HCT116 (cell line): ENCODE results near the gene FOXB2. TPM values are rescaled to one million over a fixed set of nuclear protein-coding genes. Genes with fewer than 3 reads are reported as not detected.

Experiments used
- ATAC-seq: fragments of 200-7000 bp; cut with Tn5 transposase; 2 replicates; pipeline ENCODE4 v1.9.1; 2020; ENCODE audit warnings: mild to moderate bottlenecking, moderate library complexity
- BruUV-seq: library from RNA; stranded (reverse); fragments of 400-500 nt; replicated peaks from 2 replicates; lab custom pipeline; 2021; lab: Mats Ljungman, UMichigan
- CTCF ChIA-PET: fragments of 300-600 bp; sonication (Branson Sonifier 250); formaldehyde crosslinking; loops from one replicate; lab custom pipeline; 2021; ENCODE audit warnings: antibody characterized with exemption; lab: Charles Lee
- POLR2A ChIA-PET: fragments of 300-600, 350-600 bp; sonication (Branson Sonifier 250); formaldehyde crosslinking; loops from one replicate; lab custom pipeline; 2021; ENCODE audit warnings: antibody characterized with exemption; lab: Charles Lee
- RAD21 ChIA-PET, 2 experiments: fragments of 300-600 bp; sonication (Branson Sonifier 250); formaldehyde crosslinking; loops; one replicate each; lab custom pipeline; 2023; ENCODE audit warnings: low total read pairs in 2 of 2; ENCODE audit not compliant: uncharacterized antibody in 2 of 2, unreplicated experiment in 2 of 2, low non-redundant PET in 1 of 2; lab: Charles Lee
- DNase-seq: peaks from one replicate; pipeline ENCODE4 v3.0.0-alpha.2; 2010; ENCODE audit warnings: low read depth, low spot score
- H2AFZ ChIP-seq: fragments of 200-600 bp; shearing (Covaris generic), sonication (generic); 2 replicates; pipeline ENCODE4 v1.6.1; 2017; ENCODE audit warnings: low read depth, mixed run types, mixed read lengths, antibody characterized with exemption, low read length; ENCODE audit not compliant: poor library complexity, severe bottlenecking
- H3K27ac ChIP-seq: 2 replicates; pipeline ENCODE4 v1.5.1; 2012; ENCODE audit warnings: low read depth, low read length
- H3K27me3 ChIP-seq: fragments of 200-600 bp; sonication (generic); 2 replicates; pipeline ENCODE4 v1.6.1; 2016; ENCODE audit warnings: mixed run types, low read length, mixed read lengths; ENCODE audit not compliant: insufficient read depth
- H3K36me3 ChIP-seq, 2 experiments: fragments of 200-500 bp in 1 of 2; fragments of 200-600 bp in 1 of 2; sonication (Bioruptor generic) in 1 of 2; sonication (generic) in 1 of 2; 2 replicates each; pipeline versions ENCODE4 v1.5.1 to v1.6.1; 2014 to 2016; ENCODE audit warnings: low read length in 2 of 2, inconsistent platforms in 1 of 2, mixed read lengths in 1 of 2, mixed run types in 1 of 2; ENCODE audit not compliant: insufficient read depth in 2 of 2, control insufficient read depth in 1 of 2
- H3K4me1 ChIP-seq, 2 experiments: fragments of 200-600 bp in 1 of 2; sonication (generic) in 1 of 2; 2 replicates each; pipeline versions ENCODE4 v1.5.1 to v1.6.1; 2012 to 2017; ENCODE audit warnings: low read length in 2 of 2, inconsistent platforms in 1 of 2, mild to moderate bottlenecking in 1 of 2, mixed read lengths in 1 of 2, mixed run types in 1 of 2, moderate library complexity in 1 of 2; ENCODE audit not compliant: insufficient read depth in 2 of 2, control insufficient read depth in 1 of 2
- H3K4me2 ChIP-seq: fragments of 200-600 bp; sonication (generic); 2 replicates; pipeline ENCODE4 v1.6.1; 2017; ENCODE audit warnings: mixed run types, low read length, mixed read lengths
- H3K4me3 ChIP-seq, 2 experiments: fragments of 200-600 bp in 1 of 2; sonication (generic) in 1 of 2; replicated peaks in 1 of 2; 2 replicates each; pipeline ENCODE4 v1.5.1; 2011 to 2016; ENCODE audit warnings: low read length in 2 of 2, control low read depth in 1 of 2, low read depth in 1 of 2, mild to moderate bottlenecking in 1 of 2, mixed read lengths in 1 of 2, mixed run types in 1 of 2
- H3K79me2 ChIP-seq: fragments of 200-600 bp; sonication (generic); 2 replicates; pipeline ENCODE4 v1.6.1; 2017; ENCODE audit warnings: mild to moderate bottlenecking, mixed run types, low read length, moderate library complexity, mixed read lengths; ENCODE audit not compliant: insufficient read depth
- H3K9ac ChIP-seq: fragments of 200-600 bp; sonication (generic); 2 replicates; pipeline ENCODE4 v1.6.1; 2016; ENCODE audit warnings: low read length, mixed read lengths
- H3K9me2 ChIP-seq: fragments of 200-600 bp; sonication (generic), shearing (Covaris generic); 2 replicates; pipeline ENCODE4 v1.6.1; 2017; ENCODE audit warnings: mixed run types, mild to moderate bottlenecking, moderate library complexity; ENCODE audit not compliant: insufficient read depth
- H3K9me3 ChIP-seq, 2 experiments: fragments of 200-500 bp in 1 of 2; fragments of 200-600 bp in 1 of 2; sonication (Bioruptor generic) in 1 of 2; sonication (generic) in 1 of 2; 2 replicates each; pipeline ENCODE4 v1.6.1; 2014 to 2017; ENCODE audit warnings: low read length in 2 of 2, mixed read lengths in 2 of 2, inconsistent platforms in 1 of 2, low read depth in 1 of 2, mild to moderate bottlenecking in 1 of 2, mixed run types in 1 of 2, moderate library complexity in 1 of 2; ENCODE audit not compliant: control insufficient read depth in 1 of 2, insufficient read depth in 1 of 2
- H4K20me1 ChIP-seq: fragments of 200-600 bp; sonication (generic), shearing (Covaris generic); 2 replicates; pipeline ENCODE4 v1.6.1; 2017; ENCODE audit warnings: mixed run types, mild to moderate bottlenecking, moderate library complexity; ENCODE audit not compliant: insufficient read depth
- CBX3 ChIP-seq: IDR thresholded peaks from 2 replicates; pipeline ENCODE4 v1.6.1; 2012; ENCODE audit warnings: low read depth
- CEBPB ChIP-seq: IDR thresholded peaks from 2 replicates; pipeline ENCODE4 v1.6.1; 2012; ENCODE audit warnings: low read depth
- CTCF ChIP-seq, 3 experiments: fragments of 200-600 bp in 1 of 3; sonication (generic) in 1 of 3; IDR thresholded peaks in 2 of 3; conservative IDR thresholded peaks in 1 of 3; 2 replicates each; pipeline ENCODE4 v1.5.1; 2012 to 2017; ENCODE audit warnings: low read depth in 2 of 3, low read length in 2 of 3, antibody characterized with exemption in 1 of 3, borderline replicate concordance in 1 of 3, control low read depth in 1 of 3, mild to moderate bottlenecking in 1 of 3, mixed read lengths in 1 of 3, mixed run types in 1 of 3, moderate library complexity in 1 of 3; ENCODE audit not compliant: insufficient read depth in 1 of 3
- EGR1 ChIP-seq: IDR thresholded peaks from 2 replicates; pipeline ENCODE4 v1.6.1; 2012; ENCODE audit warnings: low read depth
- EZH2 ChIP-seq: fragments of 200-600 bp; sonication (generic); IDR thresholded peaks from 2 replicates; pipeline ENCODE4 v1.6.1; 2017; ENCODE audit warnings: antibody characterized with exemption, mixed run types
- EZH2phosphoT487 ChIP-seq: fragments of 200-600 bp; IDR thresholded peaks from 2 replicates; pipeline ENCODE4 v1.6.1; 2018; ENCODE audit warnings: antibody characterized with exemption, borderline replicate concordance
- JUND ChIP-seq: IDR thresholded peaks from 2 replicates; pipeline ENCODE4 v1.6.1; 2012
- POLR2A ChIP-seq: IDR thresholded peaks from 2 replicates; pipeline ENCODE4 v1.7.0; 2011; ENCODE audit warnings: borderline replicate concordance; ENCODE audit not compliant: insufficient read depth, insufficient read length; ENCODE audit errors: extremely low read depth
- POLR2AphosphoS5 ChIP-seq: IDR thresholded peaks from 2 replicates; pipeline ENCODE4 v1.6.1; 2011; ENCODE audit warnings: mild to moderate bottlenecking, low read depth, low read length, moderate library complexity
- SIN3A ChIP-seq: IDR thresholded peaks from 2 replicates; pipeline ENCODE4 v1.6.1; 2012; ENCODE audit warnings: low read depth
- SP1 ChIP-seq: IDR thresholded peaks from 2 replicates; pipeline ENCODE4 v1.6.1; 2012; ENCODE audit warnings: low read depth
- SRF ChIP-seq: IDR thresholded peaks from 2 replicates; pipeline ENCODE4 v1.6.1; 2012; ENCODE audit warnings: low read depth
- TCF7L2 ChIP-seq: IDR thresholded peaks from 2 replicates; pipeline ENCODE4 v1.7.0; 2011; ENCODE audit warnings: borderline replicate concordance, inconsistent platforms; ENCODE audit not compliant: insufficient read depth, insufficient read length; ENCODE audit errors: extremely low read depth
- intact Hi-C: fragments of 100-400 bp; cut with micrococcal nuclease; formaldehyde crosslinking; loops from 2 replicates; pipeline ENCODE4 v1.10.0; 2022
- total RNA-seq: library from RNA; stranded (reverse); gene quantifications from one replicate; pipeline ENCODE4 v1.2.1, GENCODE V29; 2021; ENCODE audit not compliant: unreplicated experiment
- TF ChIP-seq, protein P1 (sequence below): IDR thresholded peaks from 2 replicates; pipeline ENCODE4 v1.6.1; 2012; ENCODE audit warnings: low read depth
- TF ChIP-seq, protein P2 (sequence below): IDR thresholded peaks from 2 replicates; pipeline ENCODE4 v1.6.1; 2012

Gene FOXB2
- total RNA-seq, 1 experiment from 2014 or later, result not detected

DNA sequence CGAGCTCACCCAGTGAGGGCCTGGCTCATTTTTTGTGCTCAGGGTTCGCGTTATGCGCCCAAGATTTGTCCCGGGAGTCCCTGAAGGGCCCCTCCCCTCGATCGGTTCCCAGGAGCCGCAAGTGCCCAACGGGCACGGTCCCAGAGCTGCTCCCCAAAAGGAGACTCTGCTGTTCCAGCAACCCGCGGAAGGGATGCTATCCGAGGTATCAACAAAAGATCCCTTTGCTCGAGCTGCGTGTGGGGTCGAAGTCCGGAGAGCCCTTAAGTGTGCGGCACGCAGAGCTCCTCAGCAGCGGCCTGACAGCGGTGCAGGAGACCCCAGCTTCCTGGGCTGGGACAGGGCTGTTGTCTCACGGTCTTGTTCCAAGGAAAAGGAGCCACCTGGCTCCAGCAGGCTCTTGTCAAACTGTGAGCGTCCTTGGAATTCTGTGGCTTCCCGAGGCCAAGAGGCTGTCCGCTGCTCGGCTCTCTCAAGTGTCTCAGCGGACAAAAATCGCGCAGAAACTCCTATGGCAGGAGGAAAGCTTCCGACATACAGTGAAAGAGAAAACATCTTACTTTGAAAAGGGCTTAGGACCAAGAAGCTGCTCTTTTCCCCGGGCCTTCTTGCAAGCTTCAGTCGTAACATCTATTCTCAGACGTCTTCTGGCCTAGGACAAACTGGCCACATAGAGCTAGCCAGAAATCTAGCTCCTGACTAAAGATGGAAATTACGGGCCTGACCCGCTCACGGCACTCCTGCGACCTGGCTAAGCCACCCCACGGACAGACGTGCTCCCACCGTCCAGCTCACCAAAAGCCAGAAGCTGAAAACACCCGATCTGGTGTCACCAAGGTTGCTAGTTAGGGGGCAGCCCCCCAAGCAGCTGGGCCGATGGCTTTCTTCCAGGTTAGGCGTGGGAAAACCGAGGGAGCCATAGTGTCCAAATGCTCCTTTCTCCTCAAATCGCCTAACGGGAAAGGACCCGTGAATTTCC is 2.6 kb upstream of the FOXB2 start (continued):
- TF ChIP-seq, protein P1, sequence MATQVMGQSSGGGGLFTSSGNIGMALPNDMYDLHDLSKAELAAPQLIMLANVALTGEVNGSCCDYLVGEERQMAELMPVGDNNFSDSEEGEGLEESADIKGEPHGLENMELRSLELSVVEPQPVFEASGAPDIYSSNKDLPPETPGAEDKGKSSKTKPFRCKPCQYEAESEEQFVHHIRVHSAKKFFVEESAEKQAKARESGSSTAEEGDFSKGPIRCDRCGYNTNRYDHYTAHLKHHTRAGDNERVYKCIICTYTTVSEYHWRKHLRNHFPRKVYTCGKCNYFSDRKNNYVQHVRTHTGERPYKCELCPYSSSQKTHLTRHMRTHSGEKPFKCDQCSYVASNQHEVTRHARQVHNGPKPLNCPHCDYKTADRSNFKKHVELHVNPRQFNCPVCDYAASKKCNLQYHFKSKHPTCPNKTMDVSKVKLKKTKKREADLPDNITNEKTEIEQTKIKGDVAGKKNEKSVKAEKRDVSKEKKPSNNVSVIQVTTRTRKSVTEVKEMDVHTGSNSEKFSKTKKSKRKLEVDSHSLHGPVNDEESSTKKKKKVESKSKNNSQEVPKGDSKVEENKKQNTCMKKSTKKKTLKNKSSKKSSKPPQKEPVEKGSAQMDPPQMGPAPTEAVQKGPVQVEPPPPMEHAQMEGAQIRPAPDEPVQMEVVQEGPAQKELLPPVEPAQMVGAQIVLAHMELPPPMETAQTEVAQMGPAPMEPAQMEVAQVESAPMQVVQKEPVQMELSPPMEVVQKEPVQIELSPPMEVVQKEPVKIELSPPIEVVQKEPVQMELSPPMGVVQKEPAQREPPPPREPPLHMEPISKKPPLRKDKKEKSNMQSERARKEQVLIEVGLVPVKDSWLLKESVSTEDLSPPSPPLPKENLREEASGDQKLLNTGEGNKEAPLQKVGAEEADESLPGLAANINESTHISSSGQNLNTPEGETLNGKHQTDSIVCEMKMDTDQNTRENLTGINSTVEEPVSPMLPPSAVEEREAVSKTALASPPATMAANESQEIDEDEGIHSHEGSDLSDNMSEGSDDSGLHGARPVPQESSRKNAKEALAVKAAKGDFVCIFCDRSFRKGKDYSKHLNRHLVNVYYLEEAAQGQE, result no peak

DNA sequence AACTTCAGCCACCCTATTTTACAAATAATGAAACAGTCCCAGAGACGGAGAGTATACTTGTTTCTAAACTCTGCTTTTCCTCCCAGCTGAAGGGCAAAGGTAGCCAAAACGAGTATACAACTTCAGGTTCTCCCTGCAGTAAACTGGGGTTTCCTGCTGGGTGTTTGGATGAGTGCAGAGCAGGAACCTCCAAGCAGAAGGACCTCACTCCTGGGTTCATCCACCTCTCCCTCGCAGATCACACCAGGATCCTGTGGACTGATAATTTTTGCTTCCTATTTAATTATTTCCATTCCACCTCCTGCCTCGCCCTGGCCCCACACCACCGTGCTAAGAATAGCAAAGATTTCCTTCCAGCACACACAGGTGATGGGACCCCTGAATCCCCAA is 2.0 kb upstream of the FOXB2 start:
- ChIA-PET POLR2A (no interaction called here), CTCF (no interaction called here), RAD21 (no interaction called here)
- intact Hi-C loops, result no loop called here
- H3K27ac ChIP-seq, result no peak overlapping the region
- no peaks in the 10 kb centered on the region for H4K20me1 ChIP-seq
- H3K9me3 ChIP-seq, result no peaks in the 10 kb centered on the region
- no peaks in the 10 kb centered on the region for H3K36me3 ChIP-seq
- no peak overlapping the region for H3K9ac ChIP-seq
- DNase-seq (no peak), ATAC-seq (no peak)
- no peaks in the 10 kb centered on the region for H3K79me2 ChIP-seq
- H2AFZ ChIP-seq, result no peak overlapping the region
- H3K9me2 ChIP-seq, result no peaks in the 10 kb centered on the region
- H3K27me3 ChIP-seq, result no peaks in the 10 kb centered on the region
- no peak overlapping the region for H3K4me3 ChIP-seq
- BruUV-seq, result no TSS peak
- H3K4me2 ChIP-seq, result no peak overlapping the region
- peaks cover under 1 to 2% of the 10 kb centered on the region in 2 experiments; a peak in 3 of 4 replicates for H3K4me1 ChIP-seq
- TF ChIP-seq EGR1 (no peak), TCF7L2 (no peak), JUND (no peak), EZH2 (no peak), CBX3 (no peak), CEBPB (no peak), EZH2phosphoT487 (no peak), CTCF (IDR thresholded peaks at IDR 0.05 in 2 of 3, conservative IDR thresholded peaks at IDR 0.05 in 1 of 3; ENCODE audit: borderline replicate concordance in 1 of 3, insufficient read depth in 1 of 3, low read depth in 2 of 3, low read length in 2 of 3) (no peak), SIN3A (no peak), SP1 (no peak), POLR2A (no peak), POLR2AphosphoS5 (no peak), SRF (no peak)
- TF ChIP-seq, protein P1, result no peak
- TF ChIP-seq, protein P2, sequence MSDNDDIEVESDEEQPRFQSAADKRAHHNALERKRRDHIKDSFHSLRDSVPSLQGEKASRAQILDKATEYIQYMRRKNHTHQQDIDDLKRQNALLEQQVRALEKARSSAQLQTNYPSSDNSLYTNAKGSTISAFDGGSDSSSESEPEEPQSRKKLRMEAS, result no peak
